Left renal cortex interstitium (tissue), 4 donors: ENCODE data around the gene ELP1. TPM values are rescaled to one million over a fixed set of nuclear protein-coding genes. Genes with fewer than 3 reads are reported as not detected.

Experiments
- DNase-seq, 4 donors: peaks; one replicate each; pipeline ENCODE4 v3.0.0-alpha.2; 2013; ENCODE audit warnings: low read depth in 4 of 4, low spot score in 2 of 4, missing footprints in 1 of 4
- polyA plus RNA-seq, 4 donors: library from polyadenylated mRNA; unstranded; fragments of 120-200 nt; gene quantifications; one replicate each; pipeline ENCODE4 v1.2.1, GENCODE V29; 2013; ENCODE audit not compliant: insufficient read length in 4 of 4

Gene ELP1
- polyA plus RNA-seq, 4 donors: 40.0 to 54.7 (median 43.0) TPM

DNA sequence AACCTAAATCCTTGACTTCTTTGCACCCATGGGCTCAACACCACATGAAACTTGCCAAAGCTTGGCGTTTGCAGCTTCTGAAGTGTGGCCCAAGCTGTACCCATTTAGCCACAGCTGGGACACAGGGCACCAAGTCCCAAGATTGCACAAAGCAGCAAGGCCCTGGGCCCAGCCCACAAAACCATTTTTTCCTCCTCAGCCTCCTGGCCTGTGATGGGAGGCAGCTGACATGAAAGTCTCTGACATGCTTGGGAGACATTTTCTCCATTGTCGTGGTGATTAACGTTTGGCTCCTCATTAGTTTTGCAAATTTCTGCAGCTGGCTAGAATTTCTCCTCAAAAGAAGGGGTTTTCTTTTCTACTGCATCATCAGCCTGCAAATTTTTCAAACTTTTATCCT is 110.1 kb downstream of the ELP1 start:
- DNase-seq: no peak

Other genes starting within 250 kb of the ELP1 start
- gene ACTL7B, start 78.1 kb downstream of the ELP1 start, polyA plus RNA-seq: not detected
- not detected for gene ACTL7A, start 71.9 kb downstream of the ELP1 start, polyA plus RNA-seq
- gene ABITRAM, start 276 bp upstream of the ELP1 start, polyA plus RNA-seq: 10 to 100 TPM; 28.0 to 37.5 (median 32.1) TPM
- gene CTNNAL1, start 79.4 kb upstream of the ELP1 start, polyA plus RNA-seq: 10 to 100 TPM; 53.5 to 75.1 (median 63.9) TPM
- gene TMEM245, start 185.8 kb upstream of the ELP1 start, polyA plus RNA-seq: 10 to 100 TPM; 57.7 to 78.0 (median 65.0) TPM
- gene FRRS1L, start 233.1 kb upstream of the ELP1 start, polyA plus RNA-seq: 1 to 10 TPM; 2.4 to 4.4 (median 3.1) TPM